H1 (cell line): ENCODE measurements around the gene HNRNPH2. TPM values are rescaled to one million over a fixed set of nuclear protein-coding genes. Genes with fewer than 3 reads are reported as not detected.

Experiments
- CHD7 ChIP-seq: fragments of 300-600 bp; sonication (generic); IDR thresholded peaks from 2 replicates; pipeline ENCODE4 v1.7.1; 2012; ENCODE audit warnings: low read length, moderate library complexity, mild to moderate bottlenecking, inconsistent platforms; ENCODE audit not compliant: insufficient replicate concordance
- TBP ChIP-seq: IDR thresholded peaks from 2 replicates; pipeline ENCODE4 v1.6.1; 2011; ENCODE audit warnings: low read depth, low read length, improper control_type of control experiment
- polyA plus RNA-seq, 7 experiments: library from polyadenylated mRNA; depleted of rRNA in 3 of 7; stranded (reverse) in 5 of 7; unstranded in 2 of 7; fragments of >200 nt in 5 of 7; fragments of 200-250 nt in 2 of 7; gene quantifications; 1 replicate in 5 of 7; 2 replicates in 1 of 7; 4 replicates in 1 of 7; pipeline versions ENCODE4 v1.2.1 to v1.2.3, GENCODE V29; 2011 to 2013; ENCODE audit warnings: missing spikeins in 2 of 7, mixed read lengths in 2 of 7
- total RNA-seq: library from RNA; stranded (reverse); fragmentation: NEBNext Ultra II Directional; extraction: Animal tissue kit (Norgen Biotek cat#: 25700); gene quantifications from 2 replicates; pipeline ENCODE4 v1.2.1, GENCODE V29; 2021

The HNRNPH2 gene
- total and polyA plus RNA-seq, 2 of the 8 experiments (the other 6 are each of a cell fraction or from before 2014, with no cell fraction given) = 27.7 to 66.7 TPM

GRCh38 chrX:101369687-101370086 is 38.3 kb upstream of the HNRNPH2 start (continued):
- TF ChIP-seq CHD7 (no peak), TBP (no peak)
